ENCODE data around the gene CADPS2.

DNA sequence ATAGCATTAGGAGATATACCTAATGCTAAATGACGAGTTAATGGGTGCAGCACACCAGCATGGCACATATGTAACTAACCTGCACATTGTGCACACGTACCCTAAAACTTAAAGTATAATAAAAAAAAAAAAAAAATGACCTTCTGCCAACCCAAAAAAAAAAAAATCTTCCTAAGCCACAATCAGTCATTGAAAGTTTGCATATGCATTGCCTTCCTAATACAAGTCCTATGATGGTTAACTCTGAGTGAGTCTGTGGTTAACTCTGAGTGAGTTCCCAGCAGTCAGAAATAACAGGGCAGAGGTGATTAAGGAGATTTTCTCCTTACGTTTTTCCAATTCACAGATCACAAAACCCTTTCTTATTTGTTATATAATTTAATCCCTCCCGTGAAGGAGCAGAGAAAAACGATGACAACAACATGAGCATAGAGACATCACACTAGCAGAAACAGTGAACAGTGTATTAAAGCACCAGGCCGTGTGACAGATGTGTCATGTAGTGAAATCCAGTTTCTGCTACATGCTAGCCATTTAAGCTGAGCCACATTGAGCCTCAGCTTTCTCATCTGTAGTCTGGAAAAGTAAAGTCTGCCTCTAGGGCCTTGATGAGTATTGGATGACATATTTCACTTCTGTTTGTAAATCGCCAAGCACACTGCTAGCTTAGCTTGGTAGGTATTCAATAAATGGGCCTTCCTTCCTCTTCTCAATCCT lies 176.2 kb downstream of the CADPS2 start:
- TF ChIP-seq KDM1A (IDR thresholded peaks at IDR 0.05; ENCODE audit: borderline replicate concordance, low read length): no peak
- no peak for TF ChIP-seq RFX5 (IDR thresholded peaks at IDR 0.05; ENCODE audit: borderline replicate concordance, low read depth, low read length)
- no peak for TF ChIP-seq EP300 (IDR thresholded peaks at IDR 0.05; ENCODE audit: borderline replicate concordance in 1 of 2, low read depth in 2 of 2, low read length in 2 of 2)
- TF ChIP-seq, protein P1, sequence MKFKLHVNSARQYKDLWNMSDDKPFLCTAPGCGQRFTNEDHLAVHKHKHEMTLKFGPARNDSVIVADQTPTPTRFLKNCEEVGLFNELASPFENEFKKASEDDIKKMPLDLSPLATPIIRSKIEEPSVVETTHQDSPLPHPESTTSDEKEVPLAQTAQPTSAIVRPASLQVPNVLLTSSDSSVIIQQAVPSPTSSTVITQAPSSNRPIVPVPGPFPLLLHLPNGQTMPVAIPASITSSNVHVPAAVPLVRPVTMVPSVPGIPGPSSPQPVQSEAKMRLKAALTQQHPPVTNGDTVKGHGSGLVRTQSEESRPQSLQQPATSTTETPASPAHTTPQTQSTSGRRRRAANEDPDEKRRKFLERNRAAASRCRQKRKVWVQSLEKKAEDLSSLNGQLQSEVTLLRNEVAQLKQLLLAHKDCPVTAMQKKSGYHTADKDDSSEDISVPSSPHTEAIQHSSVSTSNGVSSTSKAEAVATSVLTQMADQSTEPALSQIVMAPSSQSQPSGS (IDR thresholded peaks at IDR 0.05; ENCODE audit: low read length): no peak
- TF ChIP-seq, protein P2, sequence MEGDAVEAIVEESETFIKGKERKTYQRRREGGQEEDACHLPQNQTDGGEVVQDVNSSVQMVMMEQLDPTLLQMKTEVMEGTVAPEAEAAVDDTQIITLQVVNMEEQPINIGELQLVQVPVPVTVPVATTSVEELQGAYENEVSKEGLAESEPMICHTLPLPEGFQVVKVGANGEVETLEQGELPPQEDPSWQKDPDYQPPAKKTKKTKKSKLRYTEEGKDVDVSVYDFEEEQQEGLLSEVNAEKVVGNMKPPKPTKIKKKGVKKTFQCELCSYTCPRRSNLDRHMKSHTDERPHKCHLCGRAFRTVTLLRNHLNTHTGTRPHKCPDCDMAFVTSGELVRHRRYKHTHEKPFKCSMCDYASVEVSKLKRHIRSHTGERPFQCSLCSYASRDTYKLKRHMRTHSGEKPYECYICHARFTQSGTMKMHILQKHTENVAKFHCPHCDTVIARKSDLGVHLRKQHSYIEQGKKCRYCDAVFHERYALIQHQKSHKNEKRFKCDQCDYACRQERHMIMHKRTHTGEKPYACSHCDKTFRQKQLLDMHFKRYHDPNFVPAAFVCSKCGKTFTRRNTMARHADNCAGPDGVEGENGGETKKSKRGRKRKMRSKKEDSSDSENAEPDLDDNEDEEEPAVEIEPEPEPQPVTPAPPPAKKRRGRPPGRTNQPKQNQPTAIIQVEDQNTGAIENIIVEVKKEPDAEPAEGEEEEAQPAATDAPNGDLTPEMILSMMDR (IDR thresholded peaks at IDR 0.05; ENCODE audit: control extremely low read depth in 1 of 3, insufficient read depth in 1 of 3, low read depth in 1 of 3, low read length in 3 of 3): no peak
- TF ChIP-seq GTF2F1 (IDR thresholded peaks at IDR 0.05; ENCODE audit: borderline replicate concordance, low read depth, low read length): no peak
- TF ChIP-seq ZNF274 (IDR thresholded peaks at IDR 0.05; ENCODE audit: borderline replicate concordance, extremely low read depth, low read length): no peak
- no peak for TF ChIP-seq CREB1 (IDR thresholded peaks at IDR 0.05)
- no peak for TF ChIP-seq POLR2A (IDR thresholded peaks at IDR 0.05; ENCODE audit: control extremely low read depth in 1 of 2, low read depth in 2 of 2, low read length in 2 of 2)
- no peak for TF ChIP-seq TAF7 (optimal IDR thresholded peaks at IDR 0.05; ENCODE audit: borderline replicate concordance, low read depth, low read length)
- TF ChIP-seq YY1 (IDR thresholded peaks at IDR 0.05; ENCODE audit: low read depth, low read length): no peak
- no peak for TF ChIP-seq USF2 (IDR thresholded peaks at IDR 0.05; ENCODE audit: low read length)
- TF ChIP-seq PHF8 (conservative IDR thresholded peaks at IDR 0.05; ENCODE audit: low read depth, low read length): no peak
- no peak for TF ChIP-seq RXRA (IDR thresholded peaks at IDR 0.05; ENCODE audit: insufficient read depth, low read depth, low read length)

All from H1 (cell line).